A673 (cell line): ENCODE measurements around the gene ACSL3.

Source experiments
- CTCF ChIP-seq: fragments of 300-800, 200-600 bp; sonication (generic); conservative IDR thresholded peaks from 2 replicates; pipeline ENCODE4 v1.5.1; 2017; ENCODE audit warnings: low read depth, mild to moderate bottlenecking, antibody characterized with exemption, low read length, moderate library complexity, mixed read lengths
- EZH2 ChIP-seq: fragments of 200-600 bp; sonication (generic); IDR thresholded peaks from 2 replicates; pipeline ENCODE4 v1.6.1; 2017; ENCODE audit warnings: borderline replicate concordance, low read depth, mild to moderate bottlenecking, mixed read lengths, antibody characterized with exemption, low read length; ENCODE audit not compliant: poor library complexity, severe bottlenecking

DNA sequence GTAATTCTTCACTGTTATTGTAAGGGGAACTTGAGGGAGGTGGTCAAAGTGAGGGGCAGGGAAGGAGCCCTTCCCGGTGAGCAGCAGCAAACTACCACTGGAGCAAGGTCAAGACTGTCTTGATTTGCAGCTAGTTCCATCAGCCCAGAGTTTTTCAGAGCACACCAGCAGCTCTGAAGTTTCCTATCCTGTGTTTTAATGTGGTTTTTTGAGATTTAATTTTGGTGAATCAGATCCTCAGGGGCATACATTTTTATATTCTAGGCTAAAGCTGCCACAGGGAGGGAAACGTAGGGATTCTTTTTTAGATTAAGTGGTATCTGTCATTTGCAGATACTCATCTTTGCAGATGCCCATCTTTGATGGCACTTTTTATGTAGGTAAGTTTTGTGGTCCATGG, 124.1 kb downstream of the ACSL3 start:
- no peak for TF ChIP-seq CTCF
- TF ChIP-seq EZH2, result no peak
